ENCODE measurements around the gene AFF4.

DNA sequence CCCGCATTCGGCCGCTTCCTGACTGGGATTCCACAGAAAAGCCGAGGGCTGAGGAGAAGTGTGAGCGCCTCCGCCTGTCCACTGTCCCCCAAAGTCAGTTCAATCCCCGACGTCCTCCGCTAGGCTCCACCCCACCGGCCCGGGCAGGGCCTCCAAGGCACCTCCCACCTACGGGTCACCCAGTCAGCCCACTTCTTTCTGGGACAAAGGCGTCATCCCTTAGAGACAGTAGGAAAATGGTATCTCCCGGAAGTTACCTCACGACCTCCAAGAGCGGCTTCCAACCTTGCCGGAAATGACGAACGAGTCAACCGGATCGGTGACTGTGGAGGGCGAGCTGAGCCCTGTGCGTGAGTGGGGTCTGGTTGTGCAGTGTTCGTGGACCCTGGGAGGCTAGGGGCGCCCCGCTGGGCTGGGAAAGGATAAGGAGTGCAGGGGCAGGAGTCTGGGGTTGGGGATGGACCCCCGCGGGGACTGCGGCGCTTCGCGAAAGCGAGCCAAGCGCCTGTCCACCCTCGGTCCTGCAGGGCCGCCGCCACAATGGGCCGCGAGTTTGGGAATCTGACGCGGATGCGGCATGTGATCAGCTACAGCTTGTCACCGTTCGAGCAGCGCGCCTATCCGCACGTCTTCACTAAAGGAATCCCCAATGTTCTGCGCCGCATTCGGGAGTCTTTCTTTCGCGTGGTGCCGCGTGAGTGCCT lies 96.9 kb downstream of the AFF4 start, which contains the start of the genes GDF9 and UQCRQ:
- TF ChIP-seq, protein P1, sequence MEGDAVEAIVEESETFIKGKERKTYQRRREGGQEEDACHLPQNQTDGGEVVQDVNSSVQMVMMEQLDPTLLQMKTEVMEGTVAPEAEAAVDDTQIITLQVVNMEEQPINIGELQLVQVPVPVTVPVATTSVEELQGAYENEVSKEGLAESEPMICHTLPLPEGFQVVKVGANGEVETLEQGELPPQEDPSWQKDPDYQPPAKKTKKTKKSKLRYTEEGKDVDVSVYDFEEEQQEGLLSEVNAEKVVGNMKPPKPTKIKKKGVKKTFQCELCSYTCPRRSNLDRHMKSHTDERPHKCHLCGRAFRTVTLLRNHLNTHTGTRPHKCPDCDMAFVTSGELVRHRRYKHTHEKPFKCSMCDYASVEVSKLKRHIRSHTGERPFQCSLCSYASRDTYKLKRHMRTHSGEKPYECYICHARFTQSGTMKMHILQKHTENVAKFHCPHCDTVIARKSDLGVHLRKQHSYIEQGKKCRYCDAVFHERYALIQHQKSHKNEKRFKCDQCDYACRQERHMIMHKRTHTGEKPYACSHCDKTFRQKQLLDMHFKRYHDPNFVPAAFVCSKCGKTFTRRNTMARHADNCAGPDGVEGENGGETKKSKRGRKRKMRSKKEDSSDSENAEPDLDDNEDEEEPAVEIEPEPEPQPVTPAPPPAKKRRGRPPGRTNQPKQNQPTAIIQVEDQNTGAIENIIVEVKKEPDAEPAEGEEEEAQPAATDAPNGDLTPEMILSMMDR (IDR thresholded peaks at IDR 0.05) = peak; percentile 46
- TF ChIP-seq, protein P2, sequence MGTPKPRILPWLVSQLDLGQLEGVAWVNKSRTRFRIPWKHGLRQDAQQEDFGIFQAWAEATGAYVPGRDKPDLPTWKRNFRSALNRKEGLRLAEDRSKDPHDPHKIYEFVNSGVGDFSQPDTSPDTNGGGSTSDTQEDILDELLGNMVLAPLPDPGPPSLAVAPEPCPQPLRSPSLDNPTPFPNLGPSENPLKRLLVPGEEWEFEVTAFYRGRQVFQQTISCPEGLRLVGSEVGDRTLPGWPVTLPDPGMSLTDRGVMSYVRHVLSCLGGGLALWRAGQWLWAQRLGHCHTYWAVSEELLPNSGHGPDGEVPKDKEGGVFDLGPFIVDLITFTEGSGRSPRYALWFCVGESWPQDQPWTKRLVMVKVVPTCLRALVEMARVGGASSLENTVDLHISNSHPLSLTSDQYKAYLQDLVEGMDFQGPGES (IDR thresholded peaks at IDR 0.05; ENCODE audit: low read depth, low read length) = no peak
- TF ChIP-seq RCOR1 (IDR thresholded peaks at IDR 0.05; ENCODE audit: low read length) (no peak), YY1 (IDR thresholded peaks at IDR 0.05; ENCODE audit: low read depth) (no peak), EP300 (IDR thresholded peaks at IDR 0.05; ENCODE audit: borderline replicate concordance in 1 of 2, low read depth in 1 of 2, low read length in 1 of 2) (peak in 1 of 2 experiments; percentile 32; a peak in 1 of 4 replicates), MXI1 (IDR thresholded peaks at IDR 0.05; ENCODE audit: low read depth, low read length) (peak; percentile 88)
